ENCODE measurements around the gene SP2.

DNA sequence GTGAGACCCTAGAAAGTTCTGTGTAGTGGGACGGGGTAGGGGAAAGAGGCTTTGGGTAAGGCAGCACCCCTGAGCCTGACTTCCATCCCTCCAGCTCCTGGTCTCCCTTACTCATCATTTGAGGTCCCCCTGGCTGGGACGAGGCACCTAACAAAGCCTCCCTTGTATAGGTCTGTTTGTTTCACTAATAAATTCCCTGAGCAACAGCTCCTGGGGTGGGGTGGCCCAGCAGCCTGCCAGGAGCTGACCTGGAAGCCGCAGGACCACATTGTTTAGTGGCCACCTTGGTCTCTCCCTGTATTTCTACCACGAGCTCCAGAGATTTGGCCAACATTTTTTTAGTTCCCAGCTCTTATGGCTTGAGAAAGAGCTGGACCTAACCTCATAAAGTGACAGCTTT is 54.4 kb downstream of the SP2 start:
- TF ChIP-seq, protein P1, sequence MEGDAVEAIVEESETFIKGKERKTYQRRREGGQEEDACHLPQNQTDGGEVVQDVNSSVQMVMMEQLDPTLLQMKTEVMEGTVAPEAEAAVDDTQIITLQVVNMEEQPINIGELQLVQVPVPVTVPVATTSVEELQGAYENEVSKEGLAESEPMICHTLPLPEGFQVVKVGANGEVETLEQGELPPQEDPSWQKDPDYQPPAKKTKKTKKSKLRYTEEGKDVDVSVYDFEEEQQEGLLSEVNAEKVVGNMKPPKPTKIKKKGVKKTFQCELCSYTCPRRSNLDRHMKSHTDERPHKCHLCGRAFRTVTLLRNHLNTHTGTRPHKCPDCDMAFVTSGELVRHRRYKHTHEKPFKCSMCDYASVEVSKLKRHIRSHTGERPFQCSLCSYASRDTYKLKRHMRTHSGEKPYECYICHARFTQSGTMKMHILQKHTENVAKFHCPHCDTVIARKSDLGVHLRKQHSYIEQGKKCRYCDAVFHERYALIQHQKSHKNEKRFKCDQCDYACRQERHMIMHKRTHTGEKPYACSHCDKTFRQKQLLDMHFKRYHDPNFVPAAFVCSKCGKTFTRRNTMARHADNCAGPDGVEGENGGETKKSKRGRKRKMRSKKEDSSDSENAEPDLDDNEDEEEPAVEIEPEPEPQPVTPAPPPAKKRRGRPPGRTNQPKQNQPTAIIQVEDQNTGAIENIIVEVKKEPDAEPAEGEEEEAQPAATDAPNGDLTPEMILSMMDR (IDR thresholded peaks at IDR 0.05 in 8 of 11, conservative IDR thresholded peaks at IDR 0.05 in 3 of 11) = no peak
- TF ChIP-seq POLR2A (IDR thresholded peaks at IDR 0.05) (no peak), POLR2AphosphoS5 (IDR thresholded peaks at IDR 0.05) (no peak)

Data from spleen (tissue), 7 donors.